ENCODE data around the gene TUBGCP3.

Gene TUBGCP3

DNA sequence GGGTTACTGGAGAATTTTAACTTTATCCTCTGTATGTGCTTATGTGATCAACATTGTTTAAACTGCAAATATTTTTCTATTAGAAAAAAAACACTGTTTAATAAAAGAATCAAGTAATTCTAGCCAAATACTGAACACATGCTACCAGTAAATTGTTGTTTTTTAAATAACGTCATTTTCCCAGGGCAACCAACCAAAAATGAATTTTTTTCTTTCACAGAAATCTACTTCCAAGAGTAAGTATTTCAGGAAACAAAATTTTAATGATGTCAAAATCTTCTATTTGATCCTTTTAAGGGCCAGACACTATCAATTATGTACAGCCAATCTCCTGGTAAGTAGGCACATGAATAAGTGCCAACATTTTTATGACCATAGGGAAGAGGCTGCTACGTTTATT lies 57.1 kb downstream of the TUBGCP3 start:
- TF ChIP-seq, protein P1, sequence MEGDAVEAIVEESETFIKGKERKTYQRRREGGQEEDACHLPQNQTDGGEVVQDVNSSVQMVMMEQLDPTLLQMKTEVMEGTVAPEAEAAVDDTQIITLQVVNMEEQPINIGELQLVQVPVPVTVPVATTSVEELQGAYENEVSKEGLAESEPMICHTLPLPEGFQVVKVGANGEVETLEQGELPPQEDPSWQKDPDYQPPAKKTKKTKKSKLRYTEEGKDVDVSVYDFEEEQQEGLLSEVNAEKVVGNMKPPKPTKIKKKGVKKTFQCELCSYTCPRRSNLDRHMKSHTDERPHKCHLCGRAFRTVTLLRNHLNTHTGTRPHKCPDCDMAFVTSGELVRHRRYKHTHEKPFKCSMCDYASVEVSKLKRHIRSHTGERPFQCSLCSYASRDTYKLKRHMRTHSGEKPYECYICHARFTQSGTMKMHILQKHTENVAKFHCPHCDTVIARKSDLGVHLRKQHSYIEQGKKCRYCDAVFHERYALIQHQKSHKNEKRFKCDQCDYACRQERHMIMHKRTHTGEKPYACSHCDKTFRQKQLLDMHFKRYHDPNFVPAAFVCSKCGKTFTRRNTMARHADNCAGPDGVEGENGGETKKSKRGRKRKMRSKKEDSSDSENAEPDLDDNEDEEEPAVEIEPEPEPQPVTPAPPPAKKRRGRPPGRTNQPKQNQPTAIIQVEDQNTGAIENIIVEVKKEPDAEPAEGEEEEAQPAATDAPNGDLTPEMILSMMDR (IDR thresholded peaks at IDR 0.05; ENCODE audit: control insufficient read depth, extremely low read depth, insufficient read depth) = no peak
- no peak overlapping the region for H3K4me3 ChIP-seq (ENCODE audit: low read depth, low read length)
- no peak for DNase-seq (ENCODE audit: low read depth)

DNA sequence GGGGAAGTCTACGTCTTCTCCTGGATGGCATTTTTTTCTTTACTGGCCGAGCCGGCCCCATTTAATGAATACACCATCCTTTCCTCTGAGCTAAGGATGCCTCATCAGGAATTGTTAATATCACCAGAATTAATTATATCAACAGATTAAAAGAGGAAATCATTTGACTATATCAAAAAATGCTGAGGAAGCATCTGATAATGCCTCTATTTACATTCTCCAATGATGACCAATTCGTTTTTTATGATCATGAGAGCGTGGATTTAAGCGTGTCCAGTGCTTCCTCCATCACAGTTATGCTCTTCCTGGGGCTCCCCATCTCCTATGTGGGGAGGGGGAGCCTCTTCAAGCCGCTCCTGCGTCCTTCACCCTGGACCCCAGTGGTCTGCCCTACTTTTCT lies 58.7 kb downstream of the TUBGCP3 start:
- H3K4me3 ChIP-seq (ENCODE audit: low read depth, low read length) = no peak overlapping the region
- DNase-seq (ENCODE audit: low read depth) = no peak
- TF ChIP-seq, protein P1 (IDR thresholded peaks at IDR 0.05; ENCODE audit: control insufficient read depth, extremely low read depth, insufficient read depth) = no peak

DNA sequence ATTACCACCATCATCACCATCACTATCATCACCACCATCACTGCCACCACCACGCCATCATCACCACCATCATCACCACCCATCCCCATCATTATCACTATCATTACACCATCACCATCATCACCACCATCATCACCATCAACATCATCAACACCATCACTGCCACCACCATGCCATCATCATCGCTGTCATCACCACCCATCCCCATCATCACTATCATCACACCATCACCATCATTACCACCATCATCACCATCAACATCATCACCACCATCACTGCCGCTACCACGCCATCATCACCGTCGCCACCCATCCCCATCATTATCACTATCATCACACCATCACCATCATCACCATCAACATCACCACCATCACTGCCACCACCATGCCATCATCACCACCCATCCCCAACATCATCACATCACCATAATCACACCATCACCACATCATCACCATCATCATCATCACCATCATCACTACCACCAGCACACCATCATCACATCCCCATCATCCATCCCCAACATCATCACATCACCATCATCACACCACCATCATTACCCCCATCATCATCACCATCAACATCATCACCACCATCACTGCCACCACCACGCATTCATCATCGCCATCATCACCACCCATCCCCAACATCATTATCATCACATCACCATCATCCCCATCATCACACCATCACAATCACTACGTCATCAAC lies 61.7 kb downstream of the TUBGCP3 start:
- TF ChIP-seq, protein P1 (IDR thresholded peaks at IDR 0.05; ENCODE audit: control insufficient read depth, extremely low read depth, insufficient read depth) = no peak
- no peak for DNase-seq (ENCODE audit: low read depth)
- no peak overlapping the region for H3K4me3 ChIP-seq (ENCODE audit: low read depth, low read length)

DNA sequence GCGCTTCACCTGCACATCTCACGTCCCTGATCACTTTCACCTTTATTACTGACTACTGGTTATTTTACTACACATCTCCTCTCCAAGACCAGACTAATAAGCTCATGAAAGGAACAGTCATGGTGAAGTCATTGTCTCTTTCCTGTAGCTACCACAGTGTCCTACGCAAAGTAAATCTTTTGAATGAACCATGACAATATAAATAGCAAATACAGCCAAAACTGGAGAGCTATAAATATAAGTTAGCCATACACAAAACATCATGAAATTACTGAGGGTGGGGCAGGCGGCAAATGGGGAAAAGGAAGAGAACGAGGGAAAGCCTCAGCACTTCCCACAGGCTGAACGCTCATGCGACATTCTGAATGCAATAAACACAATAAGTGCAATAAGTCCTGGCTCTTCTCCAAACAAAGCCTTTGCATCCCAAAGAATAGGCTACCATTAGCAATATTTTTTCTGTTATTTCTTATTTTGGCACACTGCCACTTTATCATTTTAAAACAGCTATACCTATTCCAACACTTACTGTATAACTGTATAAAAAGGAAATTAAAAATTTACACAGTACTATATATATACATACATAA lies 62.5 kb downstream of the TUBGCP3 start:
- DNase-seq (ENCODE audit: low read depth) = no peak
- H3K4me3 ChIP-seq (ENCODE audit: low read depth, low read length) = no peak overlapping the region

DNA sequence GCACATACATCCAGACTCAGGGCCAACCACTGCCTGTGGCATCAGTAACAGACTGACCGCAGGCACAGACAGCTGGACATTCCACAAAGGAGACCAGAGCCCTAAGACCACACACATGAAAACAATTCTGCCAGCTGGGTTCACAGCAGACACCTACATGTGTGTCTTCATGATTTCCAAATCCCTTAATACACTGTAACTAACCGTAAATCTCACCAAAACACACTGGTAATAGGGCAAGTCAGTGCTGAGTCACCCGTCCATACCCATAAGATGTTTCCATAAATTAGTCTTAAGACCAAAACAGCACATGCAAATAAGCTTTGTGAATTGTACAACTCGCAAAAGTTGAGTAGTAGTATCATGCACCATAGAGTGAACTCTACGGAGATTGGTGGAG lies 65.4 kb downstream of the TUBGCP3 start:
- no peak for DNase-seq (ENCODE audit: low read depth)
- H3K4me3 ChIP-seq (ENCODE audit: low read depth, low read length) = no peak overlapping the region
- TF ChIP-seq, protein P1 (IDR thresholded peaks at IDR 0.05; ENCODE audit: control insufficient read depth, extremely low read depth, insufficient read depth) = no peak

More for the DNA sequence above, 62.5 kb downstream of the TUBGCP3 start:
- TF ChIP-seq, protein P1 (IDR thresholded peaks at IDR 0.05; ENCODE audit: control insufficient read depth, extremely low read depth, insufficient read depth) = no peak

DNA sequence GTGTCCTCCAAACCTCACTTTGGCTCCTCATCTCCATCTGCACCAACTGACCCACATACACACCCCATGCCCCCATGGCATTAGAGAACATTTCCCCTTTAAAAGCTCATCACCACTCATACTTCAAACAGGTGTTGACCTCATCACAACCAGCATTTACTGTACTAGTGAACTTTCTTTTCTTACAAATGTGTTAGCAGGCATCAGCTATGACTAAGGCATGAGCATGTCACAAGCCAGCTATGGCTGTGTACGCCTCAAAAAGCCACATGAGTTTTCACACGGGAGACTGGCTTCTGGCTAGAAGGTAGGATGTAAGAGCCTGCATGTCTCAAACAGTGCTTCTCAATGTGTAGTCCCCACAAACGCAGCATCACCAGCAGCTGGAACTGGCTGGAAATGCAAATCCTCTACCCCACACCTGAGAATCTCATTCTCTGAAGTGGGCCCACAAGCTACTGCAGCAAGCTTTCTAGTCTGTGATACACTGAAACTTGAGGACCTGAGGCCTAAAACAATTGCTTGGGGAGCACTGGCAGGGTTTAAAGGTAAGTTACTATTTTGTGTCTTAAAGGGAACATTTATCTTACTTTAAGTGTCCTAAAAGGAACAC lies 66.8 kb downstream of the TUBGCP3 start:
- no peak for DNase-seq (ENCODE audit: low read depth)
- no peak overlapping the region for H3K4me3 ChIP-seq (ENCODE audit: low read depth, low read length)
- TF ChIP-seq, protein P1 (IDR thresholded peaks at IDR 0.05; ENCODE audit: control insufficient read depth, extremely low read depth, insufficient read depth) = no peak

Measured in LNCaP clone FGC (cell line).